Measurements from ENCODE around the gene MTHFD2L.

DNA sequence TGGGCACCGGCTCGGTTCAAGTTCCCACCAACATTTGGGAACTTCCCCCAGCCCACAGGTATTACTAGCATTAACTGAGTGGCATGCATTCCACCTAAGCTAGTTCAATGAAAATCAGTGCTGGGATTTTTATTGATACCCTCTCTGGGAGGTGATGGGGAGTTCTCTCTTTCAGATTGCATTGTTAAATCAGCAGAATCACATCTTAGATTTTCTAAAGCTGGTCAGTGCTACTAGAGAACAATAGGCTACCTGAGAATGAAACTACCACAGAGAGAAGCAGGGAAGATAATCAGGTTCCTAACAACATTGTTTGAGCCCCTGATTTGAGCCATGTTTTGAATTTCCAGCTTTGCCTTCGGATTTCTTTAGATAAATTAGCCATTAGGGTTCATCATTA lies 166.3 kb downstream of the MTHFD2L start:
- TF ChIP-seq, protein P1, sequence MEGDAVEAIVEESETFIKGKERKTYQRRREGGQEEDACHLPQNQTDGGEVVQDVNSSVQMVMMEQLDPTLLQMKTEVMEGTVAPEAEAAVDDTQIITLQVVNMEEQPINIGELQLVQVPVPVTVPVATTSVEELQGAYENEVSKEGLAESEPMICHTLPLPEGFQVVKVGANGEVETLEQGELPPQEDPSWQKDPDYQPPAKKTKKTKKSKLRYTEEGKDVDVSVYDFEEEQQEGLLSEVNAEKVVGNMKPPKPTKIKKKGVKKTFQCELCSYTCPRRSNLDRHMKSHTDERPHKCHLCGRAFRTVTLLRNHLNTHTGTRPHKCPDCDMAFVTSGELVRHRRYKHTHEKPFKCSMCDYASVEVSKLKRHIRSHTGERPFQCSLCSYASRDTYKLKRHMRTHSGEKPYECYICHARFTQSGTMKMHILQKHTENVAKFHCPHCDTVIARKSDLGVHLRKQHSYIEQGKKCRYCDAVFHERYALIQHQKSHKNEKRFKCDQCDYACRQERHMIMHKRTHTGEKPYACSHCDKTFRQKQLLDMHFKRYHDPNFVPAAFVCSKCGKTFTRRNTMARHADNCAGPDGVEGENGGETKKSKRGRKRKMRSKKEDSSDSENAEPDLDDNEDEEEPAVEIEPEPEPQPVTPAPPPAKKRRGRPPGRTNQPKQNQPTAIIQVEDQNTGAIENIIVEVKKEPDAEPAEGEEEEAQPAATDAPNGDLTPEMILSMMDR (IDR thresholded peaks at IDR 0.05; ENCODE audit: insufficient read depth, low read depth, low read length): no peak
- TF ChIP-seq EZH2 (IDR thresholded peaks at IDR 0.05; ENCODE audit: insufficient read depth, low read length): no peak
